Activated CD4-positive, alpha-beta T cell treated with anti-CD3 and anti-CD28 coated beads, Interleukin-2, amount 10 ng/mL, durations not matched to agents 24 days and 14 days (primary cell): ENCODE measurements around the gene CEACAM1. TPM values are rescaled to one million over a fixed set of nuclear protein-coding genes. Genes with fewer than 3 reads are reported as not detected.
"Not testable (repeated sequence)": the region's sequence is repeated elsewhere in the genome, so short reads cannot be mapped to it uniquely, and the experiment has no call there.

Experiments
- DNase-seq: peaks from one replicate; pipeline ENCODE4 v3.0.0; 2022
- H3K27ac Mint-ChIP-seq: one replicate; pipeline ENCODE4 v1.8.0; 2022; ENCODE audit warnings: mild to moderate bottlenecking, mixed read lengths
- H3K27me3 Mint-ChIP-seq: one replicate; pipeline ENCODE4 v1.8.0; 2022; ENCODE audit warnings: mixed read lengths
- H3K36me3 Mint-ChIP-seq: one replicate; pipeline ENCODE4 v1.8.0; 2022; ENCODE audit warnings: low read depth, mild to moderate bottlenecking, mixed read lengths
- H3K4me1 Mint-ChIP-seq: one replicate; pipeline ENCODE4 v1.8.0; 2021; ENCODE audit warnings: mixed read lengths
- H3K4me3 Mint-ChIP-seq: one replicate; pipeline ENCODE4 v1.8.0; 2022; ENCODE audit warnings: mild to moderate bottlenecking, moderate library complexity, mixed read lengths
- H3K9me3 Mint-ChIP-seq: one replicate; pipeline ENCODE4 v1.8.0; 2021; ENCODE audit warnings: mixed read lengths
- intact Hi-C: fragments of 100-400 bp; cut with micrococcal nuclease; formaldehyde crosslinking; loops from one replicate; pipeline ENCODE4 v1.15.1; 2023
- total RNA-seq: library from RNA; stranded (reverse); gene quantifications from 2 replicates; pipeline ENCODE4 v1.2.3, GENCODE V29; 2022

Gene CEACAM1
- total RNA-seq, 1 donor from 2014 or later = 9.0 TPM

GRCh38 chr19:42538841-42539709 lies 10.8 kb upstream of the CEACAM1 start:
- H3K9me3 Mint-ChIP-seq = no peaks in the 10 kb centered on the region
- no peak overlapping the region for H3K4me3 Mint-ChIP-seq
- H3K27me3 Mint-ChIP-seq = peaks cover 15% of the 10 kb centered on the region
- no peak for DNase-seq
- no peaks in the 10 kb centered on the region for H3K4me1 Mint-ChIP-seq
- no peak overlapping the region for H3K27ac Mint-ChIP-seq
- intact Hi-C loops = no loop called here
- H3K36me3 Mint-ChIP-seq = no peaks in the 10 kb centered on the region

DNA sequence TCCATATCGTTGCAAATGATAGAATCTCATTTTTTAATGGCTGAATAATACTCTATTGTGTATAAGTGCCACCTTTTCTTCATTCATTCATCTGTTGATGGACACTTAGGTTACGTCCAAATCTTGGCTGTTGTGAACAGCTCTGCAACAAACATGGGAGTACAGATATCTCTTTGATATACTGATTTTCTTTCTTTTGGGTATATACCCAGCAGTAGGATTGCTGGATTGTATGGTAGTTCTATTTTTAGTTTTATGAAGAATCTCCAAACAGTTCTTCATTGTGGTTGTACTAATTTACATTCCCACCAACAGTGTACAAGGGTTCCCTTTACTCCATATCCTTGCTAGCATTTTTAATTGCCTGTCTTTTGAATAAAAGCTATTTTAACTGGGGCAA lies 7.0 kb upstream of the CEACAM1 start:
- peaks cover 20% of the 10 kb centered on the region for H3K27me3 Mint-ChIP-seq
- H3K36me3 Mint-ChIP-seq, H3K4me1 Mint-ChIP-seq, H3K27ac Mint-ChIP-seq, DNase-seq, H3K9me3 Mint-ChIP-seq, intact Hi-C loops, H3K4me3 Mint-ChIP-seq: not testable (repeated sequence)

DNA sequence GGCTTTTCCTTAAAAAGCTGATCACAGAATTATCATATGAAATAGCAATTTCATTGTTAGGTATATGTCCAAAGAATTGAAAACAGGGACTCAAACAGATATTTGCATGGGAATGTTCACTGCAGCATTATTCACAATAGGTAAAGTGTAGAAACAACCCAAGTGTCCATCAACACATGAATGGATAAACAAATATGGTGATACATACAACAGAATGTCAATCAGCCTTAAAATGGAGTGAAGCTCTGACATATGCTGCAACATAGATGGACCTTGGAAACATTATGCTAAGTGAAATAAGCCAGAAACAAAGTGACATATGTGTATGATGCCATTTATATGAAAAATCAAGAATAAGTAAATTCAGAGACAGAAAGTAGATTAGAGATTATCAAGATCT lies 6.1 kb upstream of the CEACAM1 start:
- Mint-ChIP-seq H3K27ac (no peak overlapping the region), H3K36me3 (no peaks in the 10 kb centered on the region), H3K9me3 (no peaks in the 10 kb centered on the region), H3K4me1 (peaks cover 6% of the 10 kb centered on the region), H3K27me3 (peaks cover 20% of the 10 kb centered on the region), H3K4me3 (no peak overlapping the region)
- intact Hi-C loops = no loop called here
- no peak for DNase-seq

DNA sequence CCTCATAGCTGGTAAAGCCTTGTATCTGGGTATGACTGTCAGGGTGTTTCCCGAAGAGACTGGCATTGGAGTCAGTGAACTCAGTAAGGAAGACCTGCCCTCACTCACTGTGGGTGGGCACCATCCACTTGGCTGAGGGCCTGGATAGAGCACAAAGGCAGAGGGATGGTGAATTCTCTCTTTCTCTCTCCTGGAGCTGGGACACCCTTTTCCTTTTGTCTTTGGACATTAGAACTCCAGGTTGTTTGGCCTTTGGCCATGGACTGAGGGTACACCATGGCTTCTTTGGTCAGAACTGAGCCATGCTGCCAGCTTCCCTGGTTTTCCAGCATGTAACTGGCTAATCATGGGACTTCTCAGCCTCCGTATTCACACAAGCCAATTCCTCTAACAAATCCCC lies 4.6 kb upstream of the CEACAM1 start:
- Mint-ChIP-seq H3K27me3 (peaks cover 13% of the 10 kb centered on the region), H3K27ac (no peak overlapping the region), H3K9me3 (no peaks in the 10 kb centered on the region), H3K4me1 (peaks cover 21% of the 10 kb centered on the region), H3K4me3 (no peak overlapping the region), H3K36me3 (no peaks in the 10 kb centered on the region)
- intact Hi-C loops = no loop called here
- no peak for DNase-seq

GRCh38 chr19:42531313-42531712 lies 3.0 kb upstream of the CEACAM1 start:
- Mint-ChIP-seq H3K27ac (no peak overlapping the region), H3K4me1 (peaks cover 34% of the 10 kb centered on the region), H3K4me3 (no peak overlapping the region), H3K36me3 (peaks cover under 1% of the 10 kb centered on the region), H3K27me3 (peaks cover 13% of the 10 kb centered on the region), H3K9me3 (no peaks in the 10 kb centered on the region)
- intact Hi-C loops = no loop called here
- no peak for DNase-seq

DNA sequence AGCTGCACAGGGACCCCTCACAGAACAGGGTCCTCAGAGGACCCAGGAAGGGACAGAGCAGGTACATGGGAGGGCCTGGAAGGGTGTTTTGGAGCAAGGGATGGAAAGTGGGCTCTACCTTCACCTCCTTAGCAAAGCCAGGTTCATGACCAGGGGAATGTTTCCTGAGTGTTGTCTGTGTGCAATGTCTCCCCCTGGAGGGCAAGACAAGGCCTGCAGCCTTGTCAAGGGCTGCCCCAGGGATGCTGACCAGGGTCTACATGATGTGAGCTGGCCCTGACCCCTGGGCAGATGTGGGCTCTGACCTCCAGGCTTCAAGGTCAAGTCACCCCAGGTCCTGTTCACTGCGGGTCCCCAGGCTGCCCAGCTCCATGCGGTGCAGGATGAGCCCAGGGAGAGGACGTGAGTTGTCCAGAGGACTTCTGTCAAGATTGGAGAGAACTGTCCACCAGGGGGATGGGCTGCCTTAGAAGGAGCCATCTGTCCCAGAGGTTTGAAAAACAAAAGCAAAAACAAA lies 1.0 kb upstream of the CEACAM1 start:
- Mint-ChIP-seq H3K27ac (peak overlapping the region; percentile 88), H3K27me3 (peaks cover 4% of the 10 kb centered on the region), H3K36me3 (peaks cover 11% of the 10 kb centered on the region), H3K4me3 (peak overlapping the region; percentile 84), H3K4me1 (peaks cover 42% of the 10 kb centered on the region), H3K9me3 (no peaks in the 10 kb centered on the region)
- intact Hi-C loops = loop anchor here (1.0 to 2.0 kb wide), 2 partner anchors 17 to 79 kb away; no protein-coding TSS in a partner anchor
- DNase-seq = peak; percentile 93

GRCh38 chr19:42524943-42525342 lies 3.3 kb downstream of the CEACAM1 start:
- Mint-ChIP-seq H3K4me1 (peaks cover 50% of the 10 kb centered on the region), H3K4me3 (no peak overlapping the region), H3K9me3 (no peaks in the 10 kb centered on the region), H3K27ac (no peak overlapping the region), H3K36me3 (peaks cover 24% of the 10 kb centered on the region), H3K27me3 (no peaks in the 10 kb centered on the region)
- no peak for DNase-seq
- intact Hi-C loops = no loop called here

GRCh38 chr19:42524250-42524649 lies 4.0 kb downstream of the CEACAM1 start:
- peaks cover 26% of the 10 kb centered on the region for H3K36me3 Mint-ChIP-seq
- no peaks in the 10 kb centered on the region for H3K27me3 Mint-ChIP-seq
- intact Hi-C loops = no loop called here
- no peaks in the 10 kb centered on the region for H3K9me3 Mint-ChIP-seq
- no peak overlapping the region for H3K27ac Mint-ChIP-seq
- peaks cover 45% of the 10 kb centered on the region for H3K4me1 Mint-ChIP-seq
- no peak for DNase-seq
- peak overlapping the region; percentile 22 for H3K4me3 Mint-ChIP-seq

DNA sequence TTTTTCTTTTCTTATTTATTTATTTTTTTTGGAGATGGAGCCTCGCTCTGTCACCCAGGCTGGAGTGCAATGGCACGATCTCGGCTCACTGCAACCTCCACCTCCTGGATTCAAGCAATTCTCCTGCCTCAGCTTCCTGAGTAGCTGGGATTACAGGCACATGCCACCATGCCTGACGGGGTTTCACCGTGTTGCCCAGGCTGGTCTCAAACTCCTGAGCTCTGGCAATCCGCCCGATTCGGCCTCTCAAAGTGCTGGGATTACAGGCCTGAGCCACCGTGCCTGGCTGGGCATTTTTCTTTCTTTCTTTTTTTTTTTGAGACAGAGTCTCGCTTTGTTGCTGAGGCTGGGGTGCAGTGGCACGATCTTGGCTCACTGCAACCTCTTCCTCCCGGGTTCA lies 6.0 kb downstream of the CEACAM1 start:
- H3K4me3 Mint-ChIP-seq, H3K27ac Mint-ChIP-seq, H3K9me3 Mint-ChIP-seq, DNase-seq, intact Hi-C loops, H3K27me3 Mint-ChIP-seq: not testable (repeated sequence)
- Mint-ChIP-seq H3K36me3 (peaks cover 39% of the 10 kb centered on the region), H3K4me1 (peaks cover 26% of the 10 kb centered on the region)

DNA sequence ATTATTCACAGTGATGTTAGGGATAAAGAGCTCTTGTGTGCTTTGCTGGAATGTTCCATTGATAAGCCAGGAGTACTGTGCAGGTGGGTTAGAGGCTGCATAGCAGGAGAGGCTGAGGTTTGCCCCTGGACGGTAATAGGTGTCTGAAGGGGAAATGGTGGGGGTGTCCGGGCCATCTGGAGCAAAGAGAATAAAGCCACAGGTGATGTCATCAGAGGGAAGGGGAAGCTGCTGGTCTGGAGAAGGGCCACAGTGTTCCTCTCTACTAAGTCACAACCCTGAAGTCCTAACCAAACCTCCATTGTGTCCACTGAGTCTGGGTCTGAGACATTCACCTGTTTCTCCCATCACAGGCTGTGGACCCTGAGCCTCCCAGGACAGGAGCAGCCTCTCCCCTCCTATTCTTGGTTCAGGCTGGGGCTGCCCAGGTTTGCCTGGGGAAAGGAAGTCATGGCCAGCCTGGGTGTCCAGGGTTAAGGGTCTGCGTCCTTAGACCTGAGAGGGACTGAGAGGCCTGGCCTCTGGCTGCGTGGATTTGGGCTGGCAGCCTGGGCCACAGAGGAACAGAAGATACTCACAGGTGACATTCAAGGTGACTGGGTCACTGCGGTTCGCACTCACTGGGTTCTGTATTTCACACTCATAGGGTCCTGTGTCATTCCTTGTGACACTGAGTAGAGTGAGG lies 6.8 kb downstream of the CEACAM1 start:
- no peak for DNase-seq
- Mint-ChIP-seq H3K4me1 (peaks cover 20% of the 10 kb centered on the region), H3K27me3 (no peaks in the 10 kb centered on the region), H3K27ac (no peak overlapping the region), H3K36me3 (peaks cover 42% of the 10 kb centered on the region), H3K9me3 (no peaks in the 10 kb centered on the region), H3K4me3 (no peak overlapping the region)
- intact Hi-C loops = no loop called here

DNA sequence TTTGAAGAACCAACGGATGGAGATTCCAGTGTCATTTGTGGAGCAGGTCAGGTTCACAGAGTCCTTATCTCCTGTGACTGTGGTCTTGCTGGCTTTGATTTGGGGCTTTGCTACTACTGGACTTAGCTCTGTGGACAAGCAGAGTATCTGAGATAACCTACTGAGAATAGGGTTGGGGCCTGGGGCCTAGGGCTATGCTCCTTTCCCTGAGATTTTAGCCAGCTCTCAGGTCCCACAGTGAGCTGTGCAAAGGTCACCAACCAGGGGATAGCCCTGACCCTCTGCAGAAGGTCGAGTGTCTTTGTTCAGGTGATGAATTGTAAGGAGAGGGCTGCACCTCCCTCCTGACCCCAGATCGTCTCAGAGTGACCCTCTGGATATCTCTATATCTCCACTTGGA lies 9.2 kb downstream of the CEACAM1 start:
- Mint-ChIP-seq H3K4me1 (peaks cover 17% of the 10 kb centered on the region), H3K36me3 (peaks cover 43% of the 10 kb centered on the region), H3K4me3 (no peak overlapping the region), H3K27ac (no peak overlapping the region), H3K9me3 (no peaks in the 10 kb centered on the region), H3K27me3 (no peaks in the 10 kb centered on the region)
- intact Hi-C loops = no loop called here
- DNase-seq = no peak

GRCh38 chr19:42516771-42517170 lies 11.5 kb downstream of the CEACAM1 start:
- DNase-seq = no peak
- Mint-ChIP-seq H3K4me1 (peaks cover 25% of the 10 kb centered on the region), H3K27me3 (no peaks in the 10 kb centered on the region), H3K36me3 (peaks cover 50% of the 10 kb centered on the region), H3K27ac (no peak overlapping the region), H3K4me3 (no peak overlapping the region), H3K9me3 (peaks cover 5% of the 10 kb centered on the region)
- intact Hi-C loops = no loop called here

DNA sequence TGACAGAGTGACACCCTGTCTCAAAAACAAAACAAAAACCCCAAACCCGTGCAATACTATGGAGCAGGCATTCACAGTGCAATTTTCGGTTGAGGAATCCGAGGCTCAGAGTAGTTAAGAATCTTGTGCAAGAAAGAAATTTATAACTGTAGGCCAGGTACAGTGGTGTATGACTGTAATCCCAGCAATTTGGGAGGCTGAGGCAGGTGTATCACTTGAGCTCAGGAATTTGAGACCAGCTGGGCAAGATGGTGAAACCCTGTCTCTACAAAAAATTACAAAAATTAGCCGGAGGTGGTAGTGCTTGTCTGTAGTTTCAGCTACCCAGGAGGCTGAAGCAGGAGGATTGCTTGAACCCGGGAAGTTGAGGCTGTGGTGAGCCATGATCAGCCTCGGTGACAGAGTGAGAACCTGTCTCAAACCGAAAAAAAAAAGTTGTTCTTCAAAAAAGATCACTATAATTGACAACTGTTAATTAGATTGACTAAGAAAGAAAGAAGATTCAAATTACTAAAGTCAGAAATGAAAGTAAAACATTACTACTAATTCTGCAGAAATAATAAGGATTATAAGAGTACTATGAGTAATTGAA lies 12.9 kb downstream of the CEACAM1 start:
- intact Hi-C loops = no loop called here
- H3K4me1 Mint-ChIP-seq = peaks cover 29% of the 10 kb centered on the region
- H3K27ac Mint-ChIP-seq = no peak overlapping the region

GRCh38 chr19:42514449-42514848 lies 13.8 kb downstream of the CEACAM1 start:
- intact Hi-C loops = no loop called here
- H3K27me3 Mint-ChIP-seq = no peaks in the 10 kb centered on the region
- no peak overlapping the region for H3K4me3 Mint-ChIP-seq
- H3K36me3 Mint-ChIP-seq = peaks cover 55% of the 10 kb centered on the region
- H3K27ac Mint-ChIP-seq = no peak overlapping the region
- peaks cover 8% of the 10 kb centered on the region for H3K9me3 Mint-ChIP-seq
- peaks cover 29% of the 10 kb centered on the region for H3K4me1 Mint-ChIP-seq
- DNase-seq = no peak

More for the DNA sequence above, 12.9 kb downstream of the CEACAM1 start:
- H3K9me3 Mint-ChIP-seq = peaks cover 8% of the 10 kb centered on the region
- DNase-seq = no peak
- H3K27me3 Mint-ChIP-seq = no peaks in the 10 kb centered on the region
- peaks cover 53% of the 10 kb centered on the region for H3K36me3 Mint-ChIP-seq
- H3K4me3 Mint-ChIP-seq = no peak overlapping the region
